ENCODE measurements around the gene ARNT2.

GRCh38 chr15:80549191-80549590 is 145.0 kb downstream of the ARNT2 start:
- TF ChIP-seq POLR2A (IDR thresholded peaks at IDR 0.05; ENCODE audit: low read length), result no peak
- no peak for TF ChIP-seq GATA1 (IDR thresholded peaks at IDR 0.05; ENCODE audit: low read depth, low read length)
